GM23248 (cell line): ENCODE data around the gene MFAP5.
"Not testable (repeated sequence)": the region's sequence is repeated elsewhere in the genome, so short reads cannot be mapped to it uniquely, and the experiment has no call there.

Experiments
- EZH2 ChIP-seq: fragments of 200-600 bp; sonication (generic); IDR thresholded peaks from 2 replicates; pipeline ENCODE4 v1.6.1; 2018; ENCODE audit warnings: antibody characterized with exemption, mild to moderate bottlenecking; ENCODE audit not compliant: insufficient read depth, poor library complexity, severe bottlenecking
- EZH2phosphoT487 ChIP-seq: fragments of 200-600 bp; sonication (generic); IDR thresholded peaks from 2 replicates; pipeline ENCODE4 v1.6.1; 2018; ENCODE audit warnings: antibody characterized with exemption, moderate library complexity, mild to moderate bottlenecking, low read depth; ENCODE audit not compliant: insufficient read depth

DNA sequence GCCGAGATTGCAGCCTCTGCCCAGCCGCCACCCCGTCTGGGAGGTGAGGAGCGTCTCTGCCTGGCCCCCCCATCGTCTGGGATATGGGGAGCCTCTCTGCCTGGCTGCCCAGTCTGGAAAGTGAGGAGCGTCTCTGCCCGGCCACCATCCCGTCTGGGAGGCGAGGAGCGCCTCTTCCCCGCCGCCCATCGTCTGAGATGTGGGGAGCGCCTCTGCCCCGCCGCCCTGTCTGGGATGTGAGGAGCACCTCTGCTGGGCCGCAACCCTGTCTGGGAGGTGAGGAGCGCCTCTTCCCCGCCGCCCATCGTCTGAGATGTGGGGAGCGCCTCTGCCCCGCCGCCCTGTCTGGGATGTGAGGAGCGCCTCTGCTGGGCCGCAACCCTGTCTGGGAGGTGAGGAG is 37.9 kb downstream of the MFAP5 start:
- not testable (repeated sequence) for TF ChIP-seq EZH2, EZH2phosphoT487
